GM12878 (cell line): ENCODE results near the gene HIVEP3. TPM values are rescaled to one million over a fixed set of nuclear protein-coding genes. Genes with fewer than 3 reads are reported as not detected.

Experiments
- BHLHE40 ChIP-seq, 2 experiments: fragments of 450-650 bp in 1 of 2; IDR thresholded peaks; 2 replicates each; pipeline ENCODE4 v1.6.1; 2011 to 2017; ENCODE audit warnings: low read depth in 2 of 2, borderline replicate concordance in 1 of 2, improper control_type of control experiment in 1 of 2, low read length in 1 of 2, mild to moderate bottlenecking in 1 of 2
- CBX3 ChIP-seq: fragments of 200-600 bp; sonication (generic); IDR thresholded peaks from 2 replicates; pipeline ENCODE4 v1.6.1; 2016; ENCODE audit warnings: low read depth, borderline replicate concordance
- DPF2 ChIP-seq: fragments of 450-650 bp; IDR thresholded peaks from 2 replicates; pipeline ENCODE4 v1.6.1; 2017; ENCODE audit warnings: mild to moderate bottlenecking
- FOXM1 ChIP-seq: IDR thresholded peaks from 2 replicates; pipeline ENCODE4 v1.6.1; 2012; ENCODE audit warnings: low read depth, mild to moderate bottlenecking, inconsistent platforms, low read length, moderate library complexity
- HDAC2 ChIP-seq: fragments of 200-600 bp; sonication (generic); IDR thresholded peaks from 2 replicates; pipeline ENCODE4 v1.6.1; 2017
- IKZF1 ChIP-seq: fragments of 450-650 bp; conservative IDR thresholded peaks from 2 replicates; pipeline ENCODE4 v1.6.1; 2017; ENCODE audit warnings: antibody characterized with exemption, mild to moderate bottlenecking
- LARP7 ChIP-seq: fragments of 450-650 bp; IDR thresholded peaks from 2 replicates; pipeline ENCODE4 v1.6.1; 2017; ENCODE audit warnings: mild to moderate bottlenecking
- NFXL1 ChIP-seq: fragments of 450-650 bp; IDR thresholded peaks from 2 replicates; pipeline ENCODE4 v1.6.1; 2017; ENCODE audit warnings: antibody characterized with exemption, mild to moderate bottlenecking, borderline replicate concordance
- NR2F1 ChIP-seq: fragments of 450-650 bp; conservative IDR thresholded peaks from 2 replicates; pipeline ENCODE4 v1.6.1; 2017; ENCODE audit warnings: mild to moderate bottlenecking
- RB1 ChIP-seq: fragments of 450-650 bp; formaldehyde crosslinking; IDR thresholded peaks from 2 replicates; pipeline ENCODE4 v1.6.1; 2017; ENCODE audit warnings: mild to moderate bottlenecking, borderline replicate concordance
- RBBP5 ChIP-seq: fragments of 200-600 bp; sonication (generic); conservative IDR thresholded peaks from 2 replicates; pipeline ENCODE4 v1.6.1; 2016
- RCOR1 ChIP-seq: conservative IDR thresholded peaks from 2 replicates; pipeline ENCODE4 v1.6.1; 2012; ENCODE audit warnings: low read depth, low read length, improper control_type of control experiment
- TBL1XR1 ChIP-seq: IDR thresholded peaks from 2 replicates; pipeline ENCODE4 v1.6.1; 2012; ENCODE audit warnings: low read depth, low read length, improper control_type of control experiment
- YY1 ChIP-seq: IDR thresholded peaks from 2 replicates; pipeline ENCODE4 v1.6.1; 2011; ENCODE audit warnings: low read depth, mild to moderate bottlenecking, low read length
- ZBTB33 ChIP-seq: fragments of 450-650 bp; IDR thresholded peaks from 2 replicates; pipeline ENCODE4 v1.6.1; 2017; ENCODE audit warnings: mild to moderate bottlenecking
- polyA plus RNA-seq, 11 experiments: library from polyadenylated mRNA; depleted of rRNA in 4 of 11; unstranded in 6 of 11; stranded (reverse) in 5 of 11; fragments of >200 nt; fragmentation: Nextera tagmentation in 4 of 11; fragmentation: Illumina TruSeq in 1 of 11; extraction: Ambion mirVana in 4 of 11; extraction: Trizol in 1 of 11; gene quantifications; 1 replicate in 1 of 11; 2 replicates in 10 of 11; pipeline versions ENCODE4 v1.2.1 to v1.2.3, GENCODE V29; 2011 to 2016; ENCODE audit warnings: inconsistent platforms in 2 of 11, missing spikeins in 2 of 11, low read depth in 1 of 11
- total RNA-seq, 4 experiments: library from RNA; depleted of rRNA in 3 of 4; stranded (reverse); fragments of >200 nt in 3 of 4; fragmentation: Illumina TruSeq in 1 of 4; extraction: Trizol in 1 of 4; gene quantifications; 2 replicates each; pipeline versions ENCODE4 v1.2.1 to v1.2.3, GENCODE V29; 2013 to 2021
- TF ChIP-seq, protein P1 (sequence below): IDR thresholded peaks from 2 replicates; pipeline ENCODE4 v1.6.1; 2011; ENCODE audit warnings: borderline replicate concordance, low read depth, mild to moderate bottlenecking, moderate library complexity, mixed read lengths, low read length; ENCODE audit not compliant: insufficient read depth; ENCODE audit errors: extremely low read length
- TF ChIP-seq, protein P2 (sequence below): fragments of 450-650 bp; IDR thresholded peaks from 2 replicates; pipeline ENCODE4 v1.6.1; 2016; ENCODE audit warnings: mild to moderate bottlenecking
- TF ChIP-seq, protein P3 (sequence below): fragments of 450-650 bp; IDR thresholded peaks from 2 replicates; pipeline ENCODE4 v1.6.1; 2017; ENCODE audit warnings: mild to moderate bottlenecking, moderate library complexity
- TF ChIP-seq, protein P4 (sequence below): fragments of 450-650 bp; IDR thresholded peaks from 2 replicates; pipeline ENCODE4 v1.6.1; 2016; ENCODE audit warnings: mild to moderate bottlenecking

HIVEP3 gene
- total and polyA plus RNA-seq, 10 of the 15 experiments (the other 5 are each of a cell fraction or from before 2014, with no cell fraction given), result 1.8 to 13.6 (median 3.8) TPM

DNA sequence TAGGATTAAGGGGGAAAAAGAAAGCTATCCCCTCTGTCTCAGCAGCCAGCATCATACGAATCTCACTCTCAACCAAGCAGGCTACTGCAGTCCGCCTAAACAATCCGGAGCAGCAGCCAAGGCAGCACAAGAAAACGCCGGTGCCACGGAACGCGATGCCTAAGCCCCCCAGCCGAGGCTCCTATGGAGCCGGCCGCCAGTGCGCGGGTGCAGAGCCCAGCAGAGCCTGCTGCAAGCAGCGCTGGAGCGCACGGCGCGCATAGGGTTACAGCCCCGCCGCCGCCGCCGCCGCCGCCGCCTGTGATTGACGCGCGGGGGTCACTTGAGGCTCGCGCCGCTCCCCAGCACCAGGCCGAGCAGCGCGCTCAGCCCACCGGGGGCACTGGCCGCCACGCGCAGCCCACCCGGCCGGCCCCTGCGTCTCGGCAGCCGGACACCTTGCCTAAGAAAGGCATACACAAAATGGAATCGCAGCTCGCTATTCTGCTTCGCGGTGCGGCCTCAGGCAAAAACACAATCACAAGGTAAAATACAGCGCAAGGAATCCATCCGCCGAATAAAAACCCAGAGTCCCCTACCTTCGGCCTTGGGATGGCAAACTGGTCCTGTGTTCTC lies 780 bp downstream of the HIVEP3 start (continued):
- TF ChIP-seq, protein P1, sequence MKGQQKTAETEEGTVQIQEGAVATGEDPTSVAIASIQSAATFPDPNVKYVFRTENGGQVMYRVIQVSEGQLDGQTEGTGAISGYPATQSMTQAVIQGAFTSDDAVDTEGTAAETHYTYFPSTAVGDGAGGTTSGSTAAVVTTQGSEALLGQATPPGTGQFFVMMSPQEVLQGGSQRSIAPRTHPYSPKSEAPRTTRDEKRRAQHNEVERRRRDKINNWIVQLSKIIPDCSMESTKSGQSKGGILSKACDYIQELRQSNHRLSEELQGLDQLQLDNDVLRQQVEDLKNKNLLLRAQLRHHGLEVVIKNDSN, result no peak
- no peak for TF ChIP-seq ZBTB33
- no peak for TF ChIP-seq FOXM1
- TF ChIP-seq, protein P2, sequence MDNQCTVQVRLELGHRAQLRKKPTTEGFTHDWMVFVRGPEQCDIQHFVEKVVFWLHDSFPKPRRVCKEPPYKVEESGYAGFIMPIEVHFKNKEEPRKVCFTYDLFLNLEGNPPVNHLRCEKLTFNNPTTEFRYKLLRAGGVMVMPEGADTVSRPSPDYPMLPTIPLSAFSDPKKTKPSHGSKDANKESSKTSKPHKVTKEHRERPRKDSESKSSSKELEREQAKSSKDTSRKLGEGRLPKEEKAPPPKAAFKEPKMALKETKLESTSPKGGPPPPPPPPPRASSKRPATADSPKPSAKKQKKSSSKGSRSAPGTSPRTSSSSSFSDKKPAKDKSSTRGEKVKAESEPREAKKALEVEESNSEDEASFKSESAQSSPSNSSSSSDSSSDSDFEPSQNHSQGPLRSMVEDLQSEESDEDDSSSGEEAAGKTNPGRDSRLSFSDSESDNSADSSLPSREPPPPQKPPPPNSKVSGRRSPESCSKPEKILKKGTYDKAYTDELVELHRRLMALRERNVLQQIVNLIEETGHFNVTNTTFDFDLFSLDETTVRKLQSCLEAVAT, result no peak
- peak; percentile 32; the same call in 1 of the 2 replicates for TF ChIP-seq DPF2
- 0 out of 2 replicates have a peak, but pooled peaks have one; percentile 36 for TF ChIP-seq RB1
- TF ChIP-seq TBL1XR1, result no peak
- 0 out of 4 replicates have a peak, but pooled peaks of 1 of the 2 experiments have one; percentile 10 for TF ChIP-seq BHLHE40 (IDR thresholded peaks at IDR 0.05; ENCODE audit: borderline replicate concordance in 1 of 2, low read depth in 2 of 2, low read length in 1 of 2)
- TF ChIP-seq, protein P3, sequence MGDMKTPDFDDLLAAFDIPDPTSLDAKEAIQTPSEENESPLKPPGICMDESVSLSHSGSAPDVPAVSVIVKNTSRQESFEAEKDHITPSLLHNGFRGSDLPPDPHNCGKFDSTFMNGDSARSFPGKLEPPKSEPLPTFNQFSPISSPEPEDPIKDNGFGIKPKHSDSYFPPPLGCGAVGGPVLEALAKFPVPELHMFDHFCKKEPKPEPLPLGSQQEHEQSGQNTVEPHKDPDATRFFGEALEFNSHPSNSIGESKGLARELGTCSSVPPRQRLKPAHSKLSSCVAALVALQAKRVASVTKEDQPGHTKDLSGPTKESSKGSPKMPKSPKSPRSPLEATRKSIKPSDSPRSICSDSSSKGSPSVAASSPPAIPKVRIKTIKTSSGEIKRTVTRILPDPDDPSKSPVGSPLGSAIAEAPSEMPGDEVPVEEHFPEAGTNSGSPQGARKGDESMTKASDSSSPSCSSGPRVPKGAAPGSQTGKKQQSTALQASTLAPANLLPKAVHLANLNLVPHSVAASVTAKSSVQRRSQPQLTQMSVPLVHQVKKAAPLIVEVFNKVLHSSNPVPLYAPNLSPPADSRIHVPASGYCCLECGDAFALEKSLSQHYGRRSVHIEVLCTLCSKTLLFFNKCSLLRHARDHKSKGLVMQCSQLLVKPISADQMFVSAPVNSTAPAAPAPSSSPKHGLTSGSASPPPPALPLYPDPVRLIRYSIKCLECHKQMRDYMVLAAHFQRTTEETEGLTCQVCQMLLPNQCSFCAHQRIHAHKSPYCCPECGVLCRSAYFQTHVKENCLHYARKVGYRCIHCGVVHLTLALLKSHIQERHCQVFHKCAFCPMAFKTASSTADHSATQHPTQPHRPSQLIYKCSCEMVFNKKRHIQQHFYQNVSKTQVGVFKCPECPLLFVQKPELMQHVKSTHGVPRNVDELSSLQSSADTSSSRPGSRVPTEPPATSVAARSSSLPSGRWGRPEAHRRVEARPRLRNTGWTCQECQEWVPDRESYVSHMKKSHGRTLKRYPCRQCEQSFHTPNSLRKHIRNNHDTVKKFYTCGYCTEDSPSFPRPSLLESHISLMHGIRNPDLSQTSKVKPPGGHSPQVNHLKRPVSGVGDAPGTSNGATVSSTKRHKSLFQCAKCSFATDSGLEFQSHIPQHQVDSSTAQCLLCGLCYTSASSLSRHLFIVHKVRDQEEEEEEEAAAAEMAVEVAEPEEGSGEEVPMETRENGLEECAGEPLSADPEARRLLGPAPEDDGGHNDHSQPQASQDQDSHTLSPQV, result no peak
- no peak for TF ChIP-seq HDAC2
- no peak for TF ChIP-seq YY1
- no peak for TF ChIP-seq RCOR1
- no peak for TF ChIP-seq CBX3
- peak; percentile 66 for TF ChIP-seq LARP7
- TF ChIP-seq IKZF1, result 0 out of 2 replicates have a peak, but pooled peaks have one; percentile 17
- peak; percentile 43; the same call in 1 of the 2 replicates for TF ChIP-seq NR2F1
- TF ChIP-seq RBBP5, result no peak
- TF ChIP-seq, protein P4, sequence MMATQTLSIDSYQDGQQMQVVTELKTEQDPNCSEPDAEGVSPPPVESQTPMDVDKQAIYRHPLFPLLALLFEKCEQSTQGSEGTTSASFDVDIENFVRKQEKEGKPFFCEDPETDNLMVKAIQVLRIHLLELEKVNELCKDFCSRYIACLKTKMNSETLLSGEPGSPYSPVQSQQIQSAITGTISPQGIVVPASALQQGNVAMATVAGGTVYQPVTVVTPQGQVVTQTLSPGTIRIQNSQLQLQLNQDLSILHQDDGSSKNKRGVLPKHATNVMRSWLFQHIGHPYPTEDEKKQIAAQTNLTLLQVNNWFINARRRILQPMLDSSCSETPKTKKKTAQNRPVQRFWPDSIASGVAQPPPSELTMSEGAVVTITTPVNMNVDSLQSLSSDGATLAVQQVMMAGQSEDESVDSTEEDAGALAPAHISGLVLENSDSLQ, result peak; percentile 76
- TF ChIP-seq NFXL1, result no peak
